ENCODE data around the gene FCN1.

The FCN1 gene

DNA sequence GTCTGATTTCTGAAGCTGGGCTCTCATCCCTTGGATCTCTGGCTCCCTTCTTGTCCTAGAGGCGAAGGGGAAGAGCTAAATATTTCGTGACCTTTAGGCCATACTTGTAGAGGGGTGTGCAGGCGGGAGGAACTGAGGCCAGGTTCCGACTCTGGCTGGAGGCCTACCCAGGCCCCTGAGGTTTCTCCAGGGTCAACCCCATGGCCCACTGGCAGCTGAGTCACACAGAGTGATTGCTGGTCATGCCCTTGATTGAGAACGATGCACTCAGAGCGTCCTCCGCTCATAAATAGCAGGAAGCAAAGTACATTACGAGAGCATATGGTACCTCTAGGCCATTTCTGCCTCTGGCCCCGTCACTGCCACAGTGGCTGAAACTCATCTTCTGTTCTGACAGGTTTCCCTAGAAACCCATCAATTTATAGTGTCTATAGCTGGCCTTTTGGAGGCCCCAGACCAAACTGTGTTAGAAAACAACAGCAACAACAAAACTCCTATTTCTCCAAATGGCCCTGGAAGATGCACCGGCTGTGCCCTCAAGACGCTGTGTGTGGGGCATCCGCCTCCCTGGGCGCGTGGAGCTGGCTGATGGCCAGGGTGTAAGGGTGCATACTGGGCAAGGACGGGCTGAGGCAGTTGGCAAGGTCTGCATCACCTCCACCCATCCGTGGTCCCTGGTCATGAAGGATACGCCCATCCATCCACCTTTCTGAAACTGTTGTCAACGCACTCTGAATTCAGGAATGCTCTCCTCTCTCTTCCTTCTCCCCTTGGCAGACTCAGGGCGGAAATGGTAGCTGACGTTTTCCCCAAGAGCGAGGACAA, 32.9 kb upstream of the FCN1 start:
- DNase-seq = no peak

DNA sequence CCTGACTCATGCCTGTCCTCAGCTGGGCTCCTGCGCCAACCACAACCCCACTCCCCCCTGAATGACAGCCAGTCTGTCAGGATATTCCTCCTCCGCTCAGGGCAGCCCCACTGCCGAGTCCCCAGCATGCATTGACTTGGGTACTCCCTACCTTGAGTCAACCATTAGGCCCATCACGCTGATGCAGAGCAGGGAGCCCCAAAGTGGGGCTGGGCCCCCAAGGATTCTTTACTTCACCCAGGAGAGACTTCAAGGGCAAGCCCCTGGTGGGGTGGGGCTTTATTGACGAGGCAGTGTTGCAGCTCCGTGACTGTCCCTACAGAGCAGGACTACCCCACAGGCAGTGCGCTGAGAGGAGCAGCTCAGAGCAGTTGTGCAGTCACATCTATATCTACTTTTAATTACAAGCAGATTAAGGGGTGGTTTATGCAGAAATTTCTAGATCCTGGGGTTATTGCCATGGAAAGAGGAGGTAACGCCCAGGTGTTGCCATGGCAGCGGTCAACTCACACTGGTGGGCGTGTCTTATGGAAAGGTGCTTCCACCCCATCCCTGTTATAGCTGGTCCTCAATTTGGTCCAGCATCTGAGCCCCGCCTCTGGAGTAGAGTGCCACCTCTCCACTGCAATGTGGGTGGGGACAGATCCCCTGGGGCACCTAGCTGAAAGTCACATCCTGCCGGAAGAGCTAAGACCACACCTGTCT, 32.1 kb upstream of the FCN1 start:
- no peak for DNase-seq

GRCh38 chr9:134948149-134948548, 30.4 kb upstream of the FCN1 start:
- DNase-seq = no peak

DNA sequence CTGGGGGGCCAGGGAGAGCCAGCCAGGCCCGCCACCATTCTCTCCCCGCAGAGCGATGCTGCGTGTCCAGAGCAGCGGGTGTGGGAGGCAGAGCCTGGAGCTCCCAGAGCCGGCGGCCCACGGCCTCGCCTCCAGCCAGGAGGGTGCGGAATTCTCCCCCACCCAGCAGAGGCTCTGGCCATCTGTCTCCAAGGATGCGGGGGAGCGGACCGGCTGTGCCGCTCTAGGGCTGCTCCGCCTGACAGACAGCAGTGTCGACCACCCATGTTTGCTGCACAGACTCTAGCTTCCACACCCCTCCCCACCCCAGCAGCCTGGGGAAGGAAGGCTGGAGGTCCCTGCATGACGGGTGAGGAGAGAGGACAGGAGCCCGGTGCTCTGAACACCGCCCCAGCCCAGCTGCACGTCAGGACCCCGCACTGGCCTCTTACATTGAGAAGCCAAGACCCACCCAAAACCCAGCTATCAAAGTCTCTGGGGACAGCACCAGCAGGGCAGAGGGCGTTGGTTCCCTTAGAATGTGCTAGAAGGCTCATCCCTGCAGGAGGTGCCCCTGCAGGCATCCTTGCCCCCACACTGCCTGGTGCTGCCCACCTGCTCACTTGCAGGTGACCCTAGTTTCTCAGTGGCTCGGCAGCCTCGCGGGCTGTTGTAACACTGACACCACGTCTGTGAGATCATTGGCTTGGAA, 29.7 kb upstream of the FCN1 start:
- peak; percentile 59 for DNase-seq

DNA sequence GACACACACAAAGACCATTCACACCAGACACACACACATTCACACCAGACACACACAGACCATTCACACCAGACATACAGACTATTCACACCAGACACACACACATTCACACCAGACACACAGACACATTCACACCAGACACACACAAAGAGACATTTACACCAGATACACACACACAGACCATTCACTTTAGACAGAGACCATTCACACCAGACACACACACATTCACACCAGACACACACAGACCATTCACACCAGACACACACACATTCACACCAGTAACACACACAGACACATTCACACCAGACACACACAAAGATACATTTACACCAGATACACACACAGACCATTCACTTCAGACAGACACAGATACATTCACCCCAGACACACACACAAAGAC, 29.0 kb upstream of the FCN1 start:
- no peak for DNase-seq

GRCh38 chr9:134945509-134946275, 28.0 kb upstream of the FCN1 start:
- peak; percentile 83 for DNase-seq

DNA sequence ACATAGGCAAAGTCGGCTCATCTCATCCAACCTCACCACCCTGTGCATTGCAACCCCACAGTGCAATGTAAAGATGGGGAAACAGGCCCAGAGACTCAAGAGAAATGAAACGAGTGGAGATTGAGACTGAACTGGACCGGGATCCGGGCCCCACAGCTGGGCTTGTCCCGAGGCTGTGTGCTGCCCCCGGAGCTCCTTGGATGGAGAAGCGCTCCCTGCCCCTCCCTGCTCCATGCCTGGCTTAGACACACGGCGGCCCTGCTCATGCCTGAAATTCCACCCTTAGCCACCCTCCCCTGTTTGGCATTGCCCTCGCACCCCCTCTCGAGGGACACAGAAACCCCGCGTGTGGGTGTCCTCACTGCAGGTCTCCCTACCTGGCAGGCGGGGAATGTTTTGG, 27.2 kb upstream of the FCN1 start:
- no peak for DNase-seq

- DNase-seq = peak; percentile 78
Measured at GRCh38 chr9:134944351-134944802, 26.7 kb upstream of the FCN1 start.

DNA sequence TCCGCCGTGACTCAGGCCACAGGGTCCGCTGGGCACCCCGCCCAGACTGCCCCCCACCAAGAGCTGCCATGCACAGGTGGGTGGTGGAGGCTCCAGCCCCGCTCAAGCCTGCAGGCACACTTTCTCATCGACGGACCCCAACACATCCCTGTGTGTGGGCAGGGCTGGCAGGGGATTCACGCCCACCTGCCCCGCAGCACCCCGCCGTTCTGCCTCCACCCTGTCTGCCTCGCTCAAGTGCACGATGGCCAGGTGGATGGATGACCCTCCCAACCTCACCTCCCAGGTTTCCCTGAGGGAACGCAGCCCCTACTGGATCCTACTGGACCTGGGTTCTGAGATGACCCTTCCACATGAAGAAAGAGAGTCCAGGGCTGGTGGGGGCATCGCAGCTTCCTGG, 26.1 kb upstream of the FCN1 start:
- DNase-seq = no peak

- no peak for DNase-seq
Measured at GRCh38 chr9:134943411-134943810, 25.7 kb upstream of the FCN1 start.

GRCh38 chr9:134942788-134943184, 25.1 kb upstream of the FCN1 start:
- no peak for DNase-seq

- DNase-seq = no peak
Measured at GRCh38 chr9:134942011-134942787, 24.5 kb upstream of the FCN1 start.

GRCh38 chr9:134940236-134941208, 22.8 kb upstream of the FCN1 start:
- DNase-seq = no peak

DNA sequence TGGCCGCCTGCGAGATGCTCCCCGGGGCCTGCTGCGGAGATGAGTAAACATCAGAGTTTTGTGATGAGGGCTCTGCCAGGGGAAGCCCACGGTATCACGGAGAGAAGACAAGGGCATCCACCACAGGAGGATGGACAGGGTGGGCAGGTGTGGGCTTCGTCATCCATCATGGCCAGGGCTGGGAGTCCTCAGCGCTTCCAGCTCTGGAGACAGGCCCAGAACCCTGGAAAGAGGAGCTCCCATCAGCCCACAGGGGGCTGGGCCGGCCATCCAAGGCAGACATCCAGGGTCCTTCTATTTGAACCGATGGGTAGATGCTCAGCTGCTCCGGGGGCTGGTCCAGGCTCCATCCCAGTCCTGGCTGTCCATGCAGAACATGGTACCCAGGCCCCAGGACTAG, 22.1 kb upstream of the FCN1 start:
- DNase-seq = no peak

DNA sequence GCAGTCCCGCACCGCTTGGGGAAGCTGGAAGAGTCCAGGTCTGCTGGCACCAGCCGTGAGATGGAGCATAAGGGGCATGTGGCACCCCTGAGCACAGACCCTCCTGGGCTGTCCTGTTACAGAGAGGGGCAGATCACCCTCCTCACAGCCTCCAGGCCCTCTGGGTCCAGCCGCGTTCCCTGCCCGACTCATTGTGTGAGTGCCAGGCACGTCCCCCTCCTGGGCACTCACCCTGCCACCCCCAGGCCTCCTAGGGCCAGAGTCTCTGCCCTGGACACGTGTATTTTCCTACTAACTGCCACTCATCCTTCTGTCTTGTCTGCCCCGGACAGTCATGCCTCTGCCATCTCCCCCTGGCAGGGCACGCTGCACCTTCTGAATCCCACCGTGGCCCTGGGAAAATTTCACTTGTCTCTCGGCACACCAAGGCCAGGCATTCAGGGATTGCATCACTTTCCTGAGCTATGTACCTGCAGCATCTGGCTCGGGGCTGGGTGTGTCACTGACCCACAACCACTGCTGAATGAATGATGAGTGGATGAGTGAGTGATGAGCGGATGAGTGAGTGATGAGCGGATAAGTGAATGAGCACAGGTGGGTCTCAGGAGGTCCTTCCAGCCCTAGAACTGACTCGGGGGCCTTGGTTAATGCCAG, 21.5 kb upstream of the FCN1 start:
- DNase-seq = no peak

GRCh38 chr9:134938346-134939079, 20.8 kb upstream of the FCN1 start:
- DNase-seq = no peak

DNA sequence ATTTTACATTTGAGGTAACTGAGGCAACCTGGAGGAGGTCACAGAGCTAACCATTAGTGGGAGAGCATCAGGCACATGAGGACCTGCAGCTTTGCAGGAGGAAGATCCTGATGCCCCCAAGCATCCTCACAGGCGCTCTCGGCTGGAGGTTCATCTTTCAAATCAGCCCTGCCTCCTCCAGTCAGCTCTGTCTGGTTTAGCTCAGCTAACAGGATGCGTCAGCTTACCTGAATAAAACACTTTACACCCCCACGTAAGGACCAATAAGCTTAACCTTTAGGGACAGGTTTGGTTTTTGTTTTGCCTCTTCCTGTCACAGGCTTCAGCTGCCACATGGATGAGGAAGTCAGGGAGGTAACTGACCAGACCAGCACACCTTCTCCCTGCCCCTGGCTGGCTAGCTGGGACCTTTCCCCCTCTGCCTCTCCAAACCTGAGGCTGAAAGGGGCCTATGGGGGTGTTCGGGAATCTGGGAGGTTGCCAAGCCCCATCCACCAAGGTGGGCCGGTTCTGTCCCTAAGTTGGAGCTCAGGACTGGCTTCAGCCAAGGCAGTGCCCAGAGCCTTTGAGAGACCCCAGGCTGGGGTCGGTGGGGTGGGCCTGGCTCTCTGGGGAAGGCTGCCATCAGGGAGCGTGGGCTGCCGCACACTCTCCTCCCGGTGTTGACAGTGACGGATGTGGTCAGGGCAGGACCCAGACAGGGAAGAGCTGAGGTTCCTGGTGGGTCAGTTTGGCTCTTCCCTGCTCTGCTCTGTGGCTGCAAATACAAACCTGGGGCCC, 20.0 kb upstream of the FCN1 start:
- no peak for DNase-seq

GRCh38 chr9:134937164-134937555, 19.4 kb upstream of the FCN1 start:
- DNase-seq = no peak
